Stimulated activated memory B cell treated with anti-CD40 and anti-IgM and Interleukin-4, amounts not matched to agents 10 μg/mL and 1 μg/mL and 100 μg/mL, for 72 hours (primary cell): ENCODE measurements around the gene BDH1.
"Not testable (repeated sequence)": the region's sequence is repeated elsewhere in the genome, so short reads cannot be mapped to it uniquely, and the experiment has no call there.

ENCODE experiments used
- ATAC-seq: fragments of 150-1000 bp; cut with Tn5 transposase; 2 replicates; pipeline ENCODE4 v1.10.0; 2021
- H3K27ac Mint-ChIP-seq: one replicate; pipeline ENCODE4 v1.8.0; 2022; ENCODE audit warnings: mild to moderate bottlenecking, mixed read lengths
- H3K27me3 Mint-ChIP-seq: one replicate; pipeline ENCODE4 v1.8.0; 2022; ENCODE audit warnings: mixed read lengths
- H3K36me3 Mint-ChIP-seq: one replicate; pipeline ENCODE4 v1.8.0; 2022; ENCODE audit warnings: mixed read lengths
- H3K4me1 Mint-ChIP-seq: one replicate; pipeline ENCODE4 v1.8.0; 2022; ENCODE audit warnings: mixed read lengths
- H3K4me3 Mint-ChIP-seq: one replicate; pipeline ENCODE4 v1.8.0; 2022; ENCODE audit warnings: mild to moderate bottlenecking, moderate library complexity, mixed read lengths
- H3K9me3 Mint-ChIP-seq: one replicate; pipeline ENCODE4 v1.8.0; 2022; ENCODE audit warnings: mixed read lengths

Gene BDH1

DNA sequence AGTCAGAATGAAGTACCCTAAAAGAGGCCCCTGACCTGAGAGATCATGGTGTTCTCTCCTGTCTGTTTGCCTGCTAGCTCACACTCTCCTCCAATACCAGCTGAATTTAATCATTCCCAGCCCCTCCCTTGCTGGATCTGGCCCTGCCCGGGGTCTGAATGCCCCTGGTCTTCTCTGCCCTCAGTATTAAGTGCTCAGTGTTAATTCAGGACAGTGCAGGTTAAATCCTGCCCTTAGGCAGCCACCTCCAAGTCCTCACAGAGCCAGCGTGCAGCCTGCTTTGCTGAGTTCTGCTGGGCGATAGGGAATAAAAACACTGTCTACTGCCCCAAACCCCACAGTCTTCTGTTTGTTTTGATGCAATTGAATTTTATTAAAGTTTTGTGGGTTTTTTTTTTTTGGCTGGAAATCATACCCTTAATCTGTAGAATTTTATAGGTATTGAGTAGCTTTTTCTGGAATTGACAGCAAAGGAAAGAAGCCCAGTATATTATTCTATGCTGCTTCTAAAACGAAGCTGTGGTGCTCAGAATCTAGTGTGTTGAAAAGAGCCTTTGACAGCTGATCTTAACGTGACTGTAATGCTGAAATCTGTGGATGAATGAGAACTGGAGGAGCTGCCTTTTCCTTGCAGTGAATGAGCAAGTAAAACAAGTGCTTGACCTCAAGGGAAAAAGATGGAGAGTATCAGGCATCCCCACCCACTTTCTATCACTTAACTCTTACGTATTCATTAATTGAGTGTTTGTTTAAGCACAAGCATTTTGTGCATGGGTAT, 12.3 kb upstream of the BDH1 start:
- H3K36me3 Mint-ChIP-seq = peaks cover 3% of the 10 kb centered on the region
- H3K27me3 Mint-ChIP-seq = peaks cover 18% of the 10 kb centered on the region
- H3K4me1 Mint-ChIP-seq = peaks cover 2% of the 10 kb centered on the region
- no peak overlapping the region for H3K27ac Mint-ChIP-seq
- peaks cover 13% of the 10 kb centered on the region for H3K9me3 Mint-ChIP-seq
- ATAC-seq = no peak
- H3K4me3 Mint-ChIP-seq = no peak overlapping the region

GRCh38 chr3:197566155-197566554, 10.4 kb upstream of the BDH1 start:
- not testable (repeated sequence) for H3K4me3 Mint-ChIP-seq, ATAC-seq, H3K27ac Mint-ChIP-seq, H3K36me3 Mint-ChIP-seq
- Mint-ChIP-seq H3K9me3 (peaks cover 11% of the 10 kb centered on the region), H3K27me3 (peaks cover 18% of the 10 kb centered on the region), H3K4me1 (peaks cover 18% of the 10 kb centered on the region)

DNA sequence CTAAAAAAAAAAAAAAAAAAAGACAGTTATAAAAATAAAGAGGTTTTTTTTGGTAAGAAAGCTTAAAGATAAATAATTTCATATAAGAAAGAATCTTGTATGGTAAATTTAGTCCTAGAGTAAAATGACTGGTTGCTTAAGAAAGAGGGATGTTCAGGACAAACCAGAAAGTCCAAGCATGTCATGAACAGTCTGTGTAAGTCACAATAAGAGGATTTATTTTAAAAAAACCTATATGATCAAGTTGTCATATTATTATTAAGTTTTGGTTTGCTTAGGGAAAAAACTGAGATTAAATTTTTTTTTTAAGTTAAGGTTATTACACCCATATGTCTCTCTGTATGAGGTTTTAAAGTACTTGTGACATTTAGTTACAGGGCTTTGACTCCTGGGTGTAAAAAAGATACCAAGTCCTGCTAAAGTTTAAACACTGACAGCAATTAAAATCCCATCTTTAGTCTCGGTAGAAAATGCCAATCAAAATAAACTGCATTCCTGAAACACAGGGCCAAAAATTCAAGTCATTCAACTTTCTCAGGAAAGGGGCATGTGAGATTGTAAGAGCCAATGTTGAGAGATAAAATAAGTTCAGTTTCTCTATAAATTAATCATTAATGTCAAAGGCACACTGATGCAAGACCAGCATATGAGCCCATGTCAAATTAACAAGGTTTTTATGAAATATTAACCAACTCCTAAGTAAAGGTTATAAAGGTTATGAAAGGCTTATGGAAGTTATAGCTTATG, 8.5 kb upstream of the BDH1 start:
- Mint-ChIP-seq H3K27me3 (peaks cover 18% of the 10 kb centered on the region), H3K4me1 (peaks cover 18% of the 10 kb centered on the region), H3K36me3 (peaks cover 5% of the 10 kb centered on the region), H3K9me3 (peaks cover 2% of the 10 kb centered on the region), H3K27ac (no peak overlapping the region), H3K4me3 (no peak overlapping the region)
- no peak for ATAC-seq

DNA sequence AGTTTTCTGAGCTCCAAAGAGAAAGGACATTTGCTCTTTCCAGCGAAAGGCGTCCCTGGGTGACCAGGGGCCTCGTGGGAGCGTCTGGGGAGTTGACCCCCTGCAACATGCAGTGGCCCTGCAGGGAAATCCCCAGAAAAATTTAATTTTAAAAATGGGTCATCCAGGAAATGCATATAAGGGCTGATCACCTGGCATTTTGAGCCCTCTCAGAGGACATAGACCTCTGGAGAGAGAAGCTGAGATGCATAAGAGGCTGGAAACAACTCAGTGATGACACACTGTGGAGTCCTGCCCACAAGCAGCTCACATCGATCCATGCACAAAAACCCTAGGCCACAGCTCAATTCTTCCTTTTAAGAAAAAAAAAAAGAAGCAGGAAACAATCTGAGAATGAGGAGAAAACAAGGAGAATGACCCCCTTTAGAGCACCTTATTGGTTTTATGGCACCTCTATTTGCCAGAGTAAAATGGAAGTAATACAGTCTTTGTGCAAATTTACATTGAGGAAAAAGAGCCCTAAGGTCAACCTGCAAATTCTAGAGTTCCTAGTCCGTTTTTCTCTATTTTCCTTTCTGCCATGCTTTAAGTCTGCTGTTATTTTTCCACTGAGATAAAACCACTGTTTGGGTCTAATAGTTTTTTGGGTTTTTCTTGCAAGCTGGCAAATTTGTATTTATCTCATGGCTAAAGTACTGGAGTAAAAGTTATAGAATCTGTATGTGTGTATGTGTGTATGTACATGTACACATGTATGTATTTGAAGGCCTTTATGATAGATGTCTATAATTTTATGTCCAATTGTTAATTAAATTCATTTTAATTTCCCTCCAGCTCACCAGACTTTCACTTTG, 6.9 kb upstream of the BDH1 start:
- Mint-ChIP-seq H3K4me1 (peaks cover 18% of the 10 kb centered on the region), H3K36me3 (peaks cover 5% of the 10 kb centered on the region), H3K9me3 (peaks cover 2% of the 10 kb centered on the region), H3K4me3 (no peak overlapping the region), H3K27ac (peak overlapping the region; percentile 76), H3K27me3 (peaks cover 16% of the 10 kb centered on the region)
- ATAC-seq = peak; percentile 54

DNA sequence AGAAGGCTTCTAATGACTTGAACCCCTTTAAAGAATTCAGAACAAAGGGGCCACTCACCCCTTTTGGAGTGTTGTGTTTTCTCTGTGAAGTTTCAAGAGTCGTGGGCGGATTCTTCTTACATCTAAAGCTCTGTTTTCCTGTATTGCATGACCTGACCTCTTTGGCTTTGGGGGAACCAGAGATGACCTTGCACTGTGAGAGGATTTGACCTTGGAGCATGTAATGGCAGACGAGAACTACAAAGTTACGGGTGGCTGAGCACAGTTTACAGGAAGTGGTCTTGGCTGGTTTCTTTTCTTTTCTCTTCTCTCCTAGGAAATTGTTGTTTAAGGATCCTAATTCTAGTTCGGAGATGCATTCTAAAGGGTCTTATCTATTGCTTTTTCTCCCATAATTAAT, 6.2 kb upstream of the BDH1 start:
- Mint-ChIP-seq H3K36me3 (peaks cover 5% of the 10 kb centered on the region), H3K9me3 (peaks cover 2% of the 10 kb centered on the region), H3K27ac (peak overlapping the region; percentile 76), H3K27me3 (peaks cover 9% of the 10 kb centered on the region), H3K4me3 (no peak overlapping the region), H3K4me1 (peaks cover 18% of the 10 kb centered on the region)
- ATAC-seq = no peak

GRCh38 chr3:197559651-197560050, 3.9 kb upstream of the BDH1 start:
- H3K4me1 Mint-ChIP-seq = peaks cover 18% of the 10 kb centered on the region
- peaks cover 2% of the 10 kb centered on the region for H3K9me3 Mint-ChIP-seq
- no peak overlapping the region for H3K4me3 Mint-ChIP-seq
- no peak overlapping the region for H3K27ac Mint-ChIP-seq
- H3K36me3 Mint-ChIP-seq = peaks cover 5% of the 10 kb centered on the region
- peaks cover 8% of the 10 kb centered on the region for H3K27me3 Mint-ChIP-seq
- ATAC-seq = no peak

- Mint-ChIP-seq H3K27me3 (peaks cover 8% of the 10 kb centered on the region), H3K36me3 (peaks cover 13% of the 10 kb centered on the region), H3K9me3 (no peaks in the 10 kb centered on the region), H3K27ac (peak overlapping the region; percentile 78), H3K4me1 (peaks cover 10% of the 10 kb centered on the region), H3K4me3 (peak overlapping the region; percentile 89)
- ATAC-seq = peak; percentile 99
Measured at GRCh38 chr3:197554562-197555280, 1.0 kb downstream of the BDH1 start.

GRCh38 chr3:197554196-197554561, 1.6 kb downstream of the BDH1 start:
- no peaks in the 10 kb centered on the region for H3K9me3 Mint-ChIP-seq
- ATAC-seq = no peak
- peaks cover 8% of the 10 kb centered on the region for H3K27me3 Mint-ChIP-seq
- peaks cover 10% of the 10 kb centered on the region for H3K4me1 Mint-ChIP-seq
- H3K4me3 Mint-ChIP-seq = peak overlapping the region; percentile 89
- peaks cover 13% of the 10 kb centered on the region for H3K36me3 Mint-ChIP-seq
- H3K27ac Mint-ChIP-seq = peak overlapping the region; percentile 78

- H3K27me3 Mint-ChIP-seq = no peaks in the 10 kb centered on the region
- H3K4me1 Mint-ChIP-seq = peaks cover 10% of the 10 kb centered on the region
- no peak overlapping the region for H3K4me3 Mint-ChIP-seq
- peaks cover 13% of the 10 kb centered on the region for H3K36me3 Mint-ChIP-seq
- no peaks in the 10 kb centered on the region for H3K9me3 Mint-ChIP-seq
- H3K27ac Mint-ChIP-seq = no peak overlapping the region
- ATAC-seq = no peak
Measured at GRCh38 chr3:197552198-197552597, 3.6 kb downstream of the BDH1 start.

DNA sequence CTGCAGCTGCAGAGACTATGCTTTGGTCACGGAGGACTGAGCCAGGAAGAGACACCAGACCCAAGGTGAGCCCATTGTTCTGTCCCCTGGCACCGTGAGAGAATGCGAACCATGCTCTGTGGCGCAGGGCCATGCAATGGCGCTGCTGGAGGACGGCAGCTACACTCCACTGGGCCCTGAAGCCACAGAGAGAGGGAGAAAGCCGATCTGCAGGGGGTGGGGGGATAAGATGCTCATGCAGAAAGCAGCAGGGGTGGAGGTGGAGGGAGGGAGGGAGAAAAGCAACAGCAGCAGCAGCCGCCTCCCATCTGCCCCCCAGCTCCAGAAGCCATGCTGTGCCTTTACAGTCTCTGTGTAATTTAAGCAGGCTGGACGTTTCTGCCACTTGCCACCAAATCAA, 5.3 kb downstream of the BDH1 start:
- Mint-ChIP-seq H3K4me3 (no peak overlapping the region), H3K4me1 (peaks cover 10% of the 10 kb centered on the region), H3K27me3 (no peaks in the 10 kb centered on the region), H3K36me3 (peaks cover 22% of the 10 kb centered on the region), H3K9me3 (no peaks in the 10 kb centered on the region), H3K27ac (no peak overlapping the region)
- no peak for ATAC-seq

GRCh38 chr3:197549261-197549885, 6.4 kb downstream of the BDH1 start:
- H3K27me3 Mint-ChIP-seq = no peaks in the 10 kb centered on the region
- H3K4me1 Mint-ChIP-seq = peaks cover 8% of the 10 kb centered on the region
- no peak overlapping the region for H3K4me3 Mint-ChIP-seq
- H3K9me3 Mint-ChIP-seq = no peaks in the 10 kb centered on the region
- no peak overlapping the region for H3K27ac Mint-ChIP-seq
- no peak for ATAC-seq
- H3K36me3 Mint-ChIP-seq = peaks cover 33% of the 10 kb centered on the region

DNA sequence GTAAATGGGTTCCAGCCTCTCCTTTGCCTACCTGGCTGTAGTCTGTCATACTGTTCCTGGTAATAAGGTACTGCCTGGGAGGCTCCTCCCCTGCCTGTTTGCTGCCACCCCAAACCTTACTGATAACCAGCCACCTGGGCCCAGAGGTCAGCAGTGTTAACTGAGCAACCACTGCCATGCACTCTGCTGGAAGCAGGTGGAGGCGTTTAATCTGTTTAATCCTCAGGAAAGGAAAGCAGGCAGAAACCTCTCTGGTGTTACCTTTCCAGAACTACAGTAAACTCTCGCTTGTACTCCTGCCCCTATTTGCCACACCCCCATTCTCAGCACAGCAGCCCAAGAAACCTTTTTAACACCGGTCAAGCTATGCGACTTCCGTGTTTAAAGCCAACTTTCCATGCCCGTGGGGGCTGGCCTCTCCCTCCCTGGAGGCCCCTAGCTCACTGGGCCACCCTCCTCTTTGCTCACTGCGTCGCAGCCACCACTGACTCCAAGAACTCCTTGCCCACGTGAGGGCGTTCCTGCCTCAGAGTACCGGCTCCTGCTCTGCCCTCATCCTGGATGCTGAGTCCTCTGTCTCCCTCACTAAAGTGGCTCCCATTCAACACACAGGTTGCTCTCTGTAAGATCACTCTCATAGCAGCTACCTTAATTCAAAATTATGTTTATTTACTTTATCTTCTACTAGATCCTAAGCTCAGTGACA, 8.3 kb downstream of the BDH1 start:
- Mint-ChIP-seq H3K4me3 (no peak overlapping the region), H3K4me1 (no peaks in the 10 kb centered on the region), H3K9me3 (no peaks in the 10 kb centered on the region), H3K36me3 (peaks cover 48% of the 10 kb centered on the region), H3K27me3 (no peaks in the 10 kb centered on the region), H3K27ac (no peak overlapping the region)
- no peak for ATAC-seq

- Mint-ChIP-seq H3K4me3 (no peak overlapping the region), H3K36me3 (peaks cover 39% of the 10 kb centered on the region), H3K9me3 (no peaks in the 10 kb centered on the region), H3K27me3 (no peaks in the 10 kb centered on the region), H3K4me1 (no peaks in the 10 kb centered on the region), H3K27ac (no peak overlapping the region)
- ATAC-seq = no peak
Measured at GRCh38 chr3:197546307-197547085, 9.3 kb downstream of the BDH1 start.
